Limb (tissue), 2 donors: Measurements from ENCODE around the gene SERPINB6.
"Not testable (repeated sequence)": the region's sequence is repeated elsewhere in the genome, so short reads cannot be mapped to it uniquely, and the experiment has no call there.

Source experiments
- DNase-seq, 2 donors: peaks; one replicate each; pipeline ENCODE4 v3.0.0-alpha.2; 2016; ENCODE audit errors: extremely low spot score in 2 of 2

SERPINB6 gene

DNA sequence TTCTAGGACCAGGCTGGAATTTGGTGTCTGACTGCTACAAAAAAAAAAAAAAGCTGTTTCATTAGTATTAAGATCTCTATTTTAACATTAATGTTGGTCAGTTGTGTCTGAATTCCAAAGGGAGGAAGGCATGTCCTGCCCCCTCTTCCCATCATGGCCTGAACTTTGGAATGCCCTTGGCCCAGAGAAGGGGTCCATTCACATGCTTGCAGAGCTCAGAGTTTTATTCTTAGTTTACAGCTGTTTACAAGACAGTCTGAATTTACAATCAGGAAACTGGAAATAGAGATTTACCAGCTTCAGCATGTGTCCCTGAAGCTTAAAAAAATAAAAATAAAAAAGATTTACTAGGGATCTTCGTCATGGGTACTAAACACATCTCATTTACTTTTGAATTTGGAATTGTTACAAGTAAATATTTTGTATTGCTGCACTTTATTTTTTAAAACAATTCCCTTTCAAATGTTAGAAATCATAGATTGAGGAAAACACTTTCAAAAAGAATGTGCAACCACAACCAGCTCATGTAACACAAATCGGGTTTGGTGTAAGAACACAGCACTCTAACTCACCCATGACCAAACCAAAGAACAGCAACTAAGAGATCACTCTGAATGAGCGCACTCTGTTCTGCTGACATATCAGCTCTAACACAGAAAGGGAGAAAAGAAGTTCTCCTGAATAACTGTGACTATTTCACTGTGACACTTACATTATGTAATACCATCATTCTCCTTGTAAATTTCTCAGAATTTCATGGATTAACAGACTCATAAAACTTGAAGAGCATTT lies 6.6 kb upstream of the SERPINB6 start:
- no peak for DNase-seq

DNA sequence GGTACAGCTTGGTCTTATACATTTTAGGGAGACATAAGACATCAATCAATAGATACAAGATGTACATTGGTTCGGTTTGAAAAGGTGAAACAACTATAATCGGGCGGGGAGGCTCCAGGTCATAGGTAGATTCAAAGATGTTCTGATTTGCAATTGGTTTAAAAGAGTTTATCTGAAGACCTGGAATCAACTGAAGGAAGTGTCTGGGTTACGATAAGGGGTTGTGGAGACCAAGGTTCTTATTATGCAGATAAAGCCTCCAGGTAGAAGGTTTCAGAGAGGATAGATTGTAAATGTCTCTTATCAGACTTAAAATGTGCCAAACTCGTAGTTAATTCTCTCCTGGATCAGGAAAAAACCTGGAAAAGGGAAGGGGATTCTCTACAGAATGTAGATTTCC lies 5.9 kb upstream of the SERPINB6 start:
- no peak for DNase-seq

DNA sequence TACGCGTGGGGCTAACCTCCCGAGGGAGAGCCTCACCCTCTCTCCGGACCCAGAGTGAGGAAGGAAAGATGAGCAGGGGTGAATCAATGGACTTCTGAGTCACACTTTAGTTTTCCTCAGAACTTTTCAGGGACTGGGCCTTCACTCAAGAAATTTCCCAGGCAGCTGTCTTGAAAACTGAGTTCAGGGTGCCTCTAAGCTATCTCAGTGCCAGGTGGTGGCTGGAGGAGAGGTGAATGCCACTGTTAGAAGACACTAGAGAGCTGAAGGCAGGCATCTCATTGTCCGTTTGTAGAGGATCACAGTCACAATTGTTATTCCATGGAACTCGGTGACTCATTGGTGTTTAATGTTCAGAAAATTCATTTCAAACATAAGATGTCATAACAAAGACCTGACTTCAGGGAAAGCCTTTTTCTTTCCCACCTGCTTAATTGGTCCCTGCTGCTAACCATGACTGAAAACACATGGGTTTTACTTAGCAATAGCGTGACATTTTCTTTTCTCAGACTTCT lies 5.3 kb upstream of the SERPINB6 start:
- no peak for DNase-seq

- DNase-seq, result no peak
Measured at GRCh38 chr6:2976060-2976459, 4.7 kb upstream of the SERPINB6 start.

DNA sequence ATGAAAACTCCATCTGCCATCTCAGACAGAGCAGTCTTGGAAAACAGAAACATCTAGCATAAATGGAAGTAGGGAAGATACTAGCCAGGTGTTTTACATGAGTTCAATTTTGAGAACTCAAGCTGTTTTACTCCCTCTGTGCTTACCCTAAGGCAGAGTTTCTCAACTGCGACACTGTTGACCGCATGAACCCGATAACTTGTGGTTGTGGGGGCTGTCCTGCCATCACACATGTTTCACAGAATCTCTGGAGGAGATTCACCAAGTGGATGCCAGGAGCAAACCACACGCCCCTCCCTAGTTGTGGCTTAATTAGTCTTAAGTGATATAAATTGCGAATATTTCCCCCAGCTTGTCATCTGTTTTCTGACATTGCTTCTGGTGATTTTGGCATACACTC lies 2.3 kb upstream of the SERPINB6 start:
- DNase-seq, result no peak

DNA sequence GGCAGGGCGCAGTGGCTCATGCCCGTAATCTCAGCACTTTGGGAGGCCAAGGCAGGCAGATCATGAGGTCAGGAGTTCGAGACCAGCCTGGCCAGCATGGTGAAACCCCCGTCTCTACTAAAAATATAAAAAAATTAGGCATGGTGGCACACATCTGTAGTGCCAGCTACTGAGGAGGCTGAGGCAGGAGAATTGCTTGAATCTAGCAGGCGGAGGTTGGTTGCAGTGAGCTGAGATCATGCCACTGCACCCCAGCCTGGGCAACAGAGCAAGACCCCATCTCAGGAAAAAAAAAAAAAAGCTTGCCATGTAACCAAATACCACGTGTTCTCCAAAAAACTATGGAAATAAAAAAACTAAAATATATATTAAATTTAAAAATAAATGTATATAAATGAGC lies 1.8 kb upstream of the SERPINB6 start:
- DNase-seq, result not testable (repeated sequence)

DNA sequence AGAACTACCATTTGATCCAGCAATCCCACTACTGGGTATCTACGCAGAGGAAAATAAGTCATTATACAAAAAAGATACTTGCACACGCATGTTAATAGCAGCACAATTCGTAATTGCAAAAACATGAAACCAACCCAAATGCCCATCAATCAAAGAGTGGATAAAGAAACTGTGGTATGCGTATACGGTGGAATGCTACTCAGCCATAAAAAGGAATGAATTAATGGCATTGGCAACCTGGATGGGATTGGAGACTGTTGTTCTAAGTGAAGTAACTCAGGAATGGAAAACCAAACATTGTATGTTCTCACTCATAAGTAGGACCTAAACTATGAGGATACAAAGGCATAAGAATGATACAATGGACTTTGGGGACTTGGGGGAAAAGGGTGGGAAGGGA lies 1.3 kb upstream of the SERPINB6 start:
- not testable (repeated sequence) for DNase-seq

DNA sequence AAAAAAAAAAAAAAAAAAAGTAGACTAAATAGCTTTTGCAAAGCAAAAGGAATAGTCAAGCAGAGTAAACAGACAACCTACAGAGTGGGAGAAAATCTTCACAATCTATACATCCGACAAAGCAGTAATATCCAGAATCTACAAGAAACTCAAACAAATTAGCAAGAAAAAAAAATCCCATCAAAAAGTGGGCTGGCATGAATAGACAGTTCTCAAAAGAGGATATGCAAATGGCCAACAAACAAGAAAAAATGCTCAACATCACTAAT lies 786 bp upstream of the SERPINB6 start:
- not testable (repeated sequence) for DNase-seq

GRCh38 chr6:2970753-2971419 lies 481 bp downstream of the SERPINB6 start:
- peak in 1 of 2 donors; percentile 60 for DNase-seq

DNA sequence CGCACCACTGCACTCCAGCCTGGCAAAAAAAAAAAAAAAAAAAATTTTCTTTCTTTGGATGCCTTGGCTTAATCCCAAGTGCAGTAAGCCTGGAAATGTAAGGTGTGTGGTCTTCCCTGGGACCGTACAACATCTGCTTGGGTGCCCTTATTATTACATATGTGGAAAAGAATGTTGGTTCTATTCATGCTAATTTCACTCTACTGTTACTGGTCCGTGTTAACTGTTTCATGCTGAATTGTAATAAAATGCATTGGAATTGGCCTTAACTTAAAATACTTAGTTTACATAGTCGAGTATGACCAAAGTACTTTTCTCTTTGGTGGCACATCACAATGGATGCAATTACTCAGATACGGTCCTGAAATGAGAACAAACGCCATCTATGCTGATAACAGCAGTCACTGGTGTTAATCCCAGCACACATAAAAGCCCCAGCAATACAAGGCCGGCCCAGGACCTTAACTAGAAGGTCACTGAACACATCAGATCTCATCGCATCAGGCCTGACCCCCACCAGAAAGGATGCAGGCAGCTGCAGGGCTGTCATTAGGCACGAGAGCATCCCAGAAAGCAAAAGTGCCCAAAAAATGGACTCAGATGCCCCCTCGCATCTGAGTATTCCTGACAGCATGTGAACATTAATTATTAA lies 1.2 kb downstream of the SERPINB6 start:
- no peak for DNase-seq

GRCh38 chr6:2969549-2969948 lies 1.8 kb downstream of the SERPINB6 start:
- DNase-seq, result no peak

DNA sequence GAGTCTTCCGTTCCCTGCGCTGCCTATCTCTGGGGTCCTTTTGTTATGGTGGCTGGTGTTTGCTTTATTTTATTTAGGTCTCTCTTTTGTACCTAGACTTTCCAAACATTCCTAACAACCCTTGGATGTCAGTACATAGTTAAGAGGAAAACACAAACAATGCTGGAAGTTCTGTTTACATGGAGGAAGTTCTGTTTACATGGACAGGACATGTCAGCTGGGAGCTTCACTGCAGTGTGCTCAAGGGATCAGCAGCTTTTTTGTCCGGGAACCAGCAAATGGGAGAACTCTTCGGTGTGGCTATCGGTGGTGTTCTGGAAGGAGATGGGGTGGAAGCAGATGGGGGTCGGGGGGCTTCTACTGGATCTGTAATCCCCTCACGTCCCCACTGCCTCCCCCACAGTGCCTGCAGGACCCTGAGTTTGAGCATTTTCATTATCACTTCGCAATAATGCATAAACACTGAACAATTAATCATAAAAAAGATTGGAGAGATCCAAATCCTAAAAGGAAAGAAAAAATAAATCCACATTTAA lies 2.7 kb downstream of the SERPINB6 start:
- no peak for DNase-seq

GRCh38 chr6:2967936-2968335 lies 3.4 kb downstream of the SERPINB6 start:
- DNase-seq, result no peak

DNA sequence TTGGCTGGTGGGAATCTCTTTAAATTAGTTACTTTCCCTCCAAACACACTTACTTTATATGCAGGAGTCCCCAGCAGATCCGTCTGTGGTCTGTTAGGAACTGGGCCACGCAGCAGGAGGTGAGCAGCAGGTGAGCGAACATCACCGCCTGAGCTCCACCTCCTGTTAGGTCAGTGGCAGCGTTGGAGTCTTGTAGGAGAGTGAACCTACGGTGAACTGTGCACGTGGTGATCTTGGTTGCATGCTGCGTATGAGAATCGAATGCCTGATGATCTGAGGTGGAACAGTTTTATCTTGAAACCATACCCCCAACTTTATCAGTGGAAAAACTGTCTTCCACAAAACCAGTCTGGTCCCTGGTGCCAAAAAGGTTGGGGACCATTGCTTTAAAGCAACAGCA lies 5.0 kb downstream of the SERPINB6 start:
- no peak for DNase-seq

GRCh38 chr6:2964793-2965505 lies 6.4 kb downstream of the SERPINB6 start:
- no peak for DNase-seq

- DNase-seq, result no peak
Measured at GRCh38 chr6:2963756-2964155, 7.6 kb downstream of the SERPINB6 start.

DNA sequence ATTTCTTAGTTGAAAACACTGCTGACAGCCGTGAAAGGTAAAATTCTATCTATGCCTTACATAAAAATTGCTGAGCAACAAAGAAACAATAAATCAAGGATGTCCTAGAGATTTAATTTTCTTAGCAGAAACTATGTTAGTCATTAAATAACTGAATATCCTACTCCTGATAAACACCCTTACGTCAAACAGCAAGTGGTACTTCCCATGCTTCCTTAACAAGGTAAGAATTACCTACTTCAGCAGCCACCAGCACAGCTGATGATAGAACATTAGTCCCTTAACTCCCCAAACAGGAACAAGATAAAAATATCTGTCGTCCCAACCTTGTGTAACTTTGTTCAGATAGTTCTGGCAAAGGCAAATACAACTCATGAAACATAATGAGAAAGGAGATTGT lies 8.7 kb downstream of the SERPINB6 start:
- no peak for DNase-seq

GRCh38 chr6:2962004-2962403 lies 9.4 kb downstream of the SERPINB6 start:
- no peak for DNase-seq

DNA sequence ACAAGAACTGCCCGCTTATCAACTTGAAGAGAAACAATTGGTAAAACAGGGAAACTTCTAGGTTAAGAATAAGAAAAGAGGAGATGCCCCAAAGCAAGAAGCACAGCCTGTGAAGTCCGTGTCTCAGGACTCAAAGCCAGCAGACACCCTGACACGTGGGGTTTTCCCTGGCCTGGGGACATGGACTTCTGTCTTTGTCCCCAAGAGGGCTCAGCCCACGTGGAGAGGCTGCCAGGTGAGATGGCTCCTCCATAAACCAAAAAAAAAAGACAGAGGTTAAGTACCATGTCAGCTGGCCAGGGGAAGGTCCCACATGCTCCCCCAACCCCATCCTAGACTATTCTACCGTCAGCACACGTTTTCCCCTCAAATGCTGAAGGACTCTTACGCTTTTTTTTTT lies 9.9 kb downstream of the SERPINB6 start:
- no peak for DNase-seq

- DNase-seq, result no peak
Measured at GRCh38 chr6:2960935-2961334, 10.4 kb downstream of the SERPINB6 start.

- DNase-seq, result no peak
Measured at GRCh38 chr6:2959909-2960719, 11.3 kb downstream of the SERPINB6 start.
